Stimulated activated CD8-positive, alpha-beta memory T cell treated with anti-CD3 and anti-CD28 coated beads, Interleukin-7, amount 100 ng/mL, for 48 hours (primary cell): ENCODE measurements around the gene COL9A2.

ENCODE experiments used
- DNase-seq, 2 donors: peaks; one replicate each; pipeline ENCODE4 v3.0.0-alpha.2; 2020; ENCODE audit warnings: low read depth in 1 of 2; ENCODE audit errors: extremely low read depth in 1 of 2

The COL9A2 gene

GRCh38 chr1:40318970-40319621 lies 2.0 kb upstream of the COL9A2 start:
- DNase-seq = no peak

- DNase-seq = no peak
Observed at GRCh38 chr1:40318476-40318875, 1.4 kb upstream of the COL9A2 start.

- DNase-seq = no peak
Observed at GRCh38 chr1:40317394-40318074, 448 bp upstream of the COL9A2 start.

- no peak for DNase-seq
Observed at GRCh38 chr1:40315795-40316594, 1.1 kb downstream of the COL9A2 start.

GRCh38 chr1:40315239-40315794 lies 1.8 kb downstream of the COL9A2 start:
- peak; percentile 63 to 66 for DNase-seq

- DNase-seq = no peak
Observed at GRCh38 chr1:40314721-40315238, 2.3 kb downstream of the COL9A2 start.

- DNase-seq = no peak
Observed at GRCh38 chr1:40313958-40314720, 2.9 kb downstream of the COL9A2 start.

GRCh38 chr1:40313329-40313957 lies 3.6 kb downstream of the COL9A2 start:
- DNase-seq = no peak

GRCh38 chr1:40312238-40313205 lies 4.6 kb downstream of the COL9A2 start:
- no peak for DNase-seq

GRCh38 chr1:40311692-40312091 lies 5.4 kb downstream of the COL9A2 start:
- DNase-seq = no peak

- DNase-seq = no peak
Observed at GRCh38 chr1:40310983-40311642, 6.0 kb downstream of the COL9A2 start.

- DNase-seq = no peak
Observed at GRCh38 chr1:40310129-40310461, 7.0 kb downstream of the COL9A2 start.

- DNase-seq = no peak
Observed at GRCh38 chr1:40309374-40310128, 7.5 kb downstream of the COL9A2 start.

- DNase-seq = no peak
Observed at GRCh38 chr1:40308036-40308727, 8.9 kb downstream of the COL9A2 start.

GRCh38 chr1:40307186-40307585 lies 9.9 kb downstream of the COL9A2 start:
- no peak for DNase-seq

- DNase-seq = no peak
Observed at GRCh38 chr1:40306296-40306695, 10.8 kb downstream of the COL9A2 start.

- DNase-seq = no peak
Observed at GRCh38 chr1:40305871-40306270, 11.2 kb downstream of the COL9A2 start.
